DND-41 (cell line): ENCODE results near the gene CD27.

ENCODE experiments used
- ATAC-seq: fragments of 200-7000 bp; cut with Tn5 transposase; 3 replicates; pipeline ENCODE4 v1.9.1; 2021; ENCODE audit warnings: low read depth; ENCODE audit not compliant: insufficient read depth
- DNase-seq: peaks from one replicate; pipeline ENCODE4 v3.0.0-alpha.2; 2020
- H2AFZ ChIP-seq: 2 replicates; pipeline ENCODE4 v1.6.0; 2012; ENCODE audit warnings: low read depth, low read length
- H3K27ac ChIP-seq: 2 replicates; pipeline ENCODE4 v1.5.1; 2012; ENCODE audit warnings: low read length, inconsistent platforms
- H3K27me3 ChIP-seq: fragments of 200-600 bp; sonication (generic); 2 replicates; pipeline ENCODE4 v1.6.0; 2012; ENCODE audit warnings: low read length, mild to moderate bottlenecking, inconsistent platforms; ENCODE audit not compliant: insufficient read depth, poor library complexity
- H3K36me3 ChIP-seq: 2 replicates; pipeline ENCODE4 v1.5.1; 2012; ENCODE audit warnings: low read length, inconsistent platforms; ENCODE audit not compliant: insufficient read depth
- H3K4me1 ChIP-seq: 2 replicates; pipeline ENCODE4 v1.5.1; 2012; ENCODE audit warnings: mild to moderate bottlenecking, low read length; ENCODE audit not compliant: insufficient read depth
- H3K4me2 ChIP-seq: 2 replicates; pipeline ENCODE4 v1.6.0; 2012; ENCODE audit warnings: mild to moderate bottlenecking, moderate library complexity, low read length, inconsistent platforms; ENCODE audit not compliant: insufficient read depth
- H3K4me3 ChIP-seq, 2 experiments: fragments of 200-600 bp in 1 of 2; shearing (Covaris generic) in 1 of 2; 2 replicates each; pipeline ENCODE4 v1.5.1; 2012 to 2016; ENCODE audit warnings: inconsistent platforms in 2 of 2, low read length in 2 of 2, mild to moderate bottlenecking in 2 of 2, low read depth in 1 of 2, moderate library complexity in 1 of 2
- H3K79me2 ChIP-seq: 2 replicates; pipeline ENCODE4 v1.6.0; 2012; ENCODE audit warnings: low read length, inconsistent platforms; ENCODE audit not compliant: insufficient read depth
- H3K9ac ChIP-seq: 2 replicates; pipeline ENCODE4 v1.6.0; 2012; ENCODE audit warnings: low read depth, mild to moderate bottlenecking, inconsistent platforms, low read length, moderate library complexity
- H3K9me3 ChIP-seq: 2 replicates; pipeline ENCODE4 v1.5.1; 2012; ENCODE audit warnings: low read length, moderate library complexity, mild to moderate bottlenecking, inconsistent platforms; ENCODE audit not compliant: insufficient read depth, severe bottlenecking
- H4K20me1 ChIP-seq: 2 replicates; pipeline ENCODE4 v1.6.0; 2012; ENCODE audit warnings: low read length; ENCODE audit not compliant: insufficient read depth
- EZH2 ChIP-seq: IDR thresholded peaks from 3 replicates; pipeline ENCODE4 v1.6.1; 2012; ENCODE audit warnings: borderline replicate concordance, low read depth, mild to moderate bottlenecking, moderate library complexity, low read length, inconsistent platforms; ENCODE audit not compliant: severe bottlenecking
- TF ChIP-seq, protein P1 (sequence below): IDR thresholded peaks from 2 replicates; pipeline ENCODE4 v1.5.1; 2012; ENCODE audit warnings: borderline replicate concordance, low read length, moderate library complexity, mild to moderate bottlenecking; ENCODE audit not compliant: poor library complexity, severe bottlenecking; ENCODE audit errors: extremely low read depth

CD27 gene

DNA sequence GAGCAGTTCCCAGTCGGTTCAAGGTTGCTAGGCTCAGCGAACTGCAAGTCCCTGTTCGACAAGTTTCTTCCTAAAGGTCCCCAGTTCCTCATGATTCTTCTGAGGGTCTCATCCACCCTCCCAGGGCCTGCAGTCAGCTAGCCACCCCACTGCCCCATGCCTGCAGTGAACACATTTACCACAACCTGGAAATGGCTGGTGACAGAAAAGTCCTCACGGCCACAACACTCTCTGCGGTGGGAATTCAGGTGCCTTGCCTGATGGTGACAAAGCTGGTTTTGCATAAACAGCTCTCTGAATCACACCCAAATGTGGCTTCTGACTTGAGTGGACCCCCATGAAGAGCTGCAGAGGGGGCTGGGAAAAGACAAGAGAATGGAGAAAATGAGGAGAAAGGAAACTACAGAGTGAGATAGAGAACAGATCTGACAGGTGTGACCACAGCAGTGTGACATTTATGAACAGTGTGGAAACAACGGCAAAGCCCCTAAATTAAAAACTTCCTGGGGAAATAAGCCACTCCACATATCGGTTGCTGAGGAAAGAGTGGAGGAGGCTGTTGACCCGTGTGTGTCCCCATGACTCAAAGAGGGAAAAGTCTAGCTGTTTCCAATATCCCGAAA, 1.3 kb upstream of the CD27 start:
- Histone ChIP-seq H4K20me1 (no peaks in the 10 kb centered on the region), H3K4me3 (no peak overlapping the region), H3K9me3 (no peaks in the 10 kb centered on the region), H3K36me3 (no peaks in the 10 kb centered on the region), H3K27ac (peak overlapping the region; percentile 47), H3K4me1 (peaks cover 15% of the 10 kb centered on the region), H3K79me2 (no peaks in the 10 kb centered on the region), H3K27me3 (no peaks in the 10 kb centered on the region), H2AFZ (0 out of 2 replicates have a peak overlapping the region, but pooled peaks have one; percentile 25), H3K9ac (peak overlapping the region; percentile 31), H3K4me2 (no peak overlapping the region)
- DNase-seq (peak; percentile 55), ATAC-seq (peak; percentile 81)
- TF ChIP-seq EZH2: no peak
- TF ChIP-seq, protein P1, sequence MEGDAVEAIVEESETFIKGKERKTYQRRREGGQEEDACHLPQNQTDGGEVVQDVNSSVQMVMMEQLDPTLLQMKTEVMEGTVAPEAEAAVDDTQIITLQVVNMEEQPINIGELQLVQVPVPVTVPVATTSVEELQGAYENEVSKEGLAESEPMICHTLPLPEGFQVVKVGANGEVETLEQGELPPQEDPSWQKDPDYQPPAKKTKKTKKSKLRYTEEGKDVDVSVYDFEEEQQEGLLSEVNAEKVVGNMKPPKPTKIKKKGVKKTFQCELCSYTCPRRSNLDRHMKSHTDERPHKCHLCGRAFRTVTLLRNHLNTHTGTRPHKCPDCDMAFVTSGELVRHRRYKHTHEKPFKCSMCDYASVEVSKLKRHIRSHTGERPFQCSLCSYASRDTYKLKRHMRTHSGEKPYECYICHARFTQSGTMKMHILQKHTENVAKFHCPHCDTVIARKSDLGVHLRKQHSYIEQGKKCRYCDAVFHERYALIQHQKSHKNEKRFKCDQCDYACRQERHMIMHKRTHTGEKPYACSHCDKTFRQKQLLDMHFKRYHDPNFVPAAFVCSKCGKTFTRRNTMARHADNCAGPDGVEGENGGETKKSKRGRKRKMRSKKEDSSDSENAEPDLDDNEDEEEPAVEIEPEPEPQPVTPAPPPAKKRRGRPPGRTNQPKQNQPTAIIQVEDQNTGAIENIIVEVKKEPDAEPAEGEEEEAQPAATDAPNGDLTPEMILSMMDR: no peak

DNA sequence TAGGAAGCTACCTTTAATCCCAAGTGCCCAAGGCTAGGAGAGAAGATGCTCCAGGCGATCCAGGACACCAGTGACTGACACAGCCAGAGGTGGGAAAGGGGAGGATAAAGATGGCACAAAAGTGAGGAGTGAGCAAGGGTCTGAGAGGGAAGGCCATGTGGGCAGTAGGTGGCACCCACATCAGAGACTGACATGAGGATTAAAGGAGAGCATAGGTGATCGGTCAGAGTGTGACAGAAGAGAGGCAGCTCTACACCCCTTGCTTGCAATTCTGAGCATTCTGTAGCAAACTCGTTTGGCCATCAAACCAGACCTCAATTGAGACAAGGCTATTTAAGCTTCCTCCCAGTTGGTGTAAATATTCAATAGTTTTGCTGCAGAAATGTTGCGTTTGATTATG, 724 bp upstream of the CD27 start:
- H3K4me1 ChIP-seq: peaks cover 15% of the 10 kb centered on the region
- no peak overlapping the region for H3K4me3 ChIP-seq
- TF ChIP-seq, protein P1: no peak
- TF ChIP-seq EZH2: no peak
- H3K36me3 ChIP-seq: no peaks in the 10 kb centered on the region
- ATAC-seq: no peak
- H3K79me2 ChIP-seq: no peaks in the 10 kb centered on the region
- H3K4me2 ChIP-seq: no peak overlapping the region
- 0 out of 2 replicates have a peak overlapping the region, but pooled peaks have one; percentile 21 for H3K9ac ChIP-seq
- peak overlapping the region; percentile 47 for H3K27ac ChIP-seq
- H2AFZ ChIP-seq: no peak overlapping the region
- no peaks in the 10 kb centered on the region for H3K27me3 ChIP-seq
- DNase-seq: no peak
- H4K20me1 ChIP-seq: no peaks in the 10 kb centered on the region
- H3K9me3 ChIP-seq: no peaks in the 10 kb centered on the region

DNA sequence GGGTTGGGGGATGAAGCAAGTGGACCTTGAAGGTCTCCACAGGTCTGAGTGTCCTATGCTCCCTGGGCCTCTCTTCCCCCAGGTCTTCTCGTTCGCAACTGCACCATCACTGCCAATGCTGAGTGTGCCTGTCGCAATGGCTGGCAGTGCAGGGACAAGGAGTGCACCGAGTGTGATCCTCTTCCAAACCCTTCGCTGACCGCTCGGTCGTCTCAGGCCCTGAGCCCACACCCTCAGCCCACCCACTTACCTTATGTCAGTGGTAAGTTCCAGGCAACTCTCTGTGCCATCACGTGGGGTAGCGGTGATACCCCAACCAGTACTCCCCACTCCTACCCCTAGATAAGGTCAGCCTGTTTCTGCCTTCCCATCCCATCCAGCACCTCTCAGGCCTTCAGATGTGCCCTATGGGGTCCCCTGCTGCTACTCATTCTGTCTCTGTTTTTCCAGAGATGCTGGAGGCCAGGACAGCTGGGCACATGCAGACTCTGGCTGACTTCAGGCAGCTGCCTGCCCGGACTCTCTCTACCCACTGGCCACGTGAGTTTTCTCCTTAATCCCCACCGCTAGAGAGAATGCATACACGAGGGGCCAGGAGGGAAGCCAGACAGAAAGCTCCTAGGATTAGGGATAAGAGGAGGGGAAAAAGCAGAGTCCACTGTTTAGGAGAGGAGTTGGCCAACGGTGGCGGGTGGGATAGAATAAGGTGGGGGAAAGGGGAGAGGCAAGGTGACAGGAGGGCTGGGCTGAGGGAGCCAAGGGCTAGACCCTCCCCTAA, 5.5 kb downstream of the CD27 start:
- H3K4me2 ChIP-seq: peak overlapping the region; percentile 84
- ATAC-seq (no peak), DNase-seq (no peak)
- H2AFZ ChIP-seq: no peak overlapping the region
- H3K9ac ChIP-seq: peak overlapping the region; percentile 87
- H3K4me1 ChIP-seq: peaks cover 32% of the 10 kb centered on the region
- peaks cover 23% of the 10 kb centered on the region for H3K36me3 ChIP-seq
- no peak for TF ChIP-seq EZH2
- TF ChIP-seq, protein P1: no peak
- H3K4me3 ChIP-seq: peak overlapping the region in 1 of 2 experiments; percentile 78; a peak in 2 of 4 replicates
- H3K79me2 ChIP-seq: peaks cover 22% of the 10 kb centered on the region
- peak overlapping the region; percentile 97; the same call in 1 of the 2 replicates for H3K27ac ChIP-seq
- no peaks in the 10 kb centered on the region for H3K27me3 ChIP-seq
- no peaks in the 10 kb centered on the region for H3K9me3 ChIP-seq
- no peaks in the 10 kb centered on the region for H4K20me1 ChIP-seq
